ENCODE data around the gene PROB1. TPM values are rescaled to one million over a fixed set of nuclear protein-coding genes. Genes with fewer than 3 reads are reported as not detected.
"Not testable (repeated sequence)": the region's sequence is repeated elsewhere in the genome, so short reads cannot be mapped to it uniquely, and the experiment has no call there.

Gene PROB1
- polyA plus RNA-seq, 1 donor: 55.2 TPM

DNA sequence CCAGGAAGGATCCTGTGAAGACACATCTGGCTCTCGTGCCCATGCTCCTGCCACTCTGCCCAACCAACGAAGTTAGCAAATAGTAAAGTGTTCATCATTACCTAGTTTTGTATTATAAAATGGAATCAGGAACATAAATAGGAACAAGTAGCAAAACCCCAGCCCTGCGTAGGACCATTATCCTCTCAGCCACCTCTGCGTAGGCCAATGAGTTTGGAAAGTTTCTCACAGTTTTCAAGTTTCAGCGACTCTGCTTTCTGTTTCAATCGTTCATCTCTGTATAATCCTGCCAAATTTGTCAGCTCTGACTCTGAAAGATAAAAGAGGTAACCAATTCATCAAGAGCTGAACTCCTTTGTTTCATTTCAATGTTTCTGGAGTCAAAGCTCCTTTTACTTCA, 19.1 kb upstream of the PROB1 start:
- DNase-seq: no peak

DNA sequence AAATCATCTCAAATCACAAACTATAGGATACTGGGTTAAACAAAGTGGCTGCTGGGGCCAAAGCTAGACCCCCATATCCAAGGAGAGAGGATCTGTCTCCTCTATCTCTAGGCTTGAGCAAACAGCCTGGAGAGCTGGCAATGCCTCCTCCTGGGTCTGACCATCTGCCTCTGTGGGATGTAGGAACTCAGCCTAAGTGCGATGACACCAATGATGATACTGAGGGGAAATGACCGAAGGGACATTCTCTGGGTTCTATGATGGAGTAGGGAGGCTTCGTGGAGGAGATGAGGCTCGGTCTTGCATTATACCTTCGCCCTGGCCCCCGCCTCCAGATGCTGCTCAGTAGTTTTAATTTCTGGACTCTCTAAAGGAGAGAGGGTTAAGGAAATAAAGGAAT, 18.2 kb upstream of the PROB1 start:
- no peak for DNase-seq

GRCh38 chr5:139410993-139411828, 16.3 kb upstream of the PROB1 start:
- no peak for DNase-seq

GRCh38 chr5:139410121-139410992, 15.5 kb upstream of the PROB1 start:
- no peak for DNase-seq

GRCh38 chr5:139409116-139409515, 14.2 kb upstream of the PROB1 start:
- not testable (repeated sequence) for DNase-seq

- no peak for DNase-seq
Measured at GRCh38 chr5:139408191-139408590, 13.3 kb upstream of the PROB1 start.

GRCh38 chr5:139407517-139407916, 12.6 kb upstream of the PROB1 start:
- no peak for DNase-seq

- DNase-seq: no peak
Measured at GRCh38 chr5:139406963-139407362, 12.1 kb upstream of the PROB1 start.

DNA sequence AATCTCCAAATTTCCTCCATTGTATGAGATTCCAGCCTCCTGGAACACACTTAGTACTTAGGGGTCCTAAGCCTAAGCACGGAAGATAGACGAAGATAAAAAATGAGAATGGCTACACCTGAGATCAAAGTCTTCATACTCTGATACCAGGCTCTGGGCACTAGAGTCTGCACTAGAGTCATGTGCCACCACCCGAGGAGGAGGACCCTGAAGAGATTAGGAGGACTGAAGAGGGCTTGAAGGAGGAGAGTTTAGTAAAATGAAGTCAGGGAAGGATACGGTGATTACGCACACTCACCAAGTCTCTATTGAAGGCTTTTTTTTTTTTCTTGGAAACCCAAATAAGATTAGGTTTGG, 9.6 kb upstream of the PROB1 start:
- DNase-seq: no peak

- DNase-seq: peak; percentile 98
Measured at GRCh38 chr5:139403787-139404483, 9.0 kb upstream of the PROB1 start, which contains the start of gene SPATA24. Gene SPATA24, minus strand, starts transcription at chr5:139404089. Its CDS starts 29 bp downstream, at chr5:139404060.

- DNase-seq: no peak
Measured at GRCh38 chr5:139403418-139403786, 8.5 kb upstream of the PROB1 start.

DNA sequence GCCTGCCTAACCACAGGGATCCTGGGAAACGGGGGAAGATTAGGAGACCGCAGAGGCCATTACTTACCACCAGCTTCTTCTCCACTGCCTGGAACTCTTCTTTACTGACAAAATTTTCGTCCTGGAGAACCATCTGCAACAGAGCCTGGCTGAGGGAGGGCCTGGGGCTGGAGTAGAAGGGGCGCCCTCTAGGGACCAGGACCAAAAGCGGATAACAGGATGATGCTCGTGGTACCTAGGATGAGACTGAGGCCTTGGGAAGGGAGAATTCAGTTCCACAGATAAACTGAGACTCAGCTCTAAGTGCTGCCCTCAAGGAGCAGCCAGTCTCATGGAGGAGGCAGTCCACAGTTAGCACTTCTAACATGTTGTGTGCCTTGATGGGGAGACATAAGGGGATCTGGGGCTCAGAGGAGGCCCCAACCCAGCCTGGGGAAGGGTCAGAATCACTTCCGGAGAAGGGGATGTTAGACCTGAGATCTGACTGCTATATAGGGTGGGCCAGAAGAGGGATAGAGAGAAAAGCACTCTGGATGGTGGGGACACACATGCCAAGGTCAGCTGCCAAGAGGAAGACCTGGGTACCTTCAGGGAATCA, 7.8 kb upstream of the PROB1 start:
- DNase-seq: no peak

DNA sequence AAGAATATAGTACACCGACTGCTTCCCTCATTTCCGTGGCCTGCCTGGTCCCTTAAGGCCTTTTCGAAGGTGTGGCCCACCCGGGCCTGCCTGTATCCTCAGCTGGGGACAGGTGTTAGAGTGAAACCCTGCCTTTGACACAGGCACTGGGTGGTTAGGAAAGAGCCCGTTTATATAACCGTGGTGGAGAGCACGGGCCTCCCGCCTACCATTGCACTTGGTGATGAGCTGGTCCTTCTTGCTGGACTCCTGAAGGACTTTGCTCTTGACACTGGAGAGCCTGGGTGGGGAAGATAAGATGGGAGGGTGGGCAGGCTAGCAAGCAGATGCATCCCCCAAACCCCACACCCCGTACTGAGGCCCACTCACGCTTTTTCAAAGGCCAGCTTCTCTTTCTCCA, 6.6 kb upstream of the PROB1 start:
- DNase-seq: no peak

DNA sequence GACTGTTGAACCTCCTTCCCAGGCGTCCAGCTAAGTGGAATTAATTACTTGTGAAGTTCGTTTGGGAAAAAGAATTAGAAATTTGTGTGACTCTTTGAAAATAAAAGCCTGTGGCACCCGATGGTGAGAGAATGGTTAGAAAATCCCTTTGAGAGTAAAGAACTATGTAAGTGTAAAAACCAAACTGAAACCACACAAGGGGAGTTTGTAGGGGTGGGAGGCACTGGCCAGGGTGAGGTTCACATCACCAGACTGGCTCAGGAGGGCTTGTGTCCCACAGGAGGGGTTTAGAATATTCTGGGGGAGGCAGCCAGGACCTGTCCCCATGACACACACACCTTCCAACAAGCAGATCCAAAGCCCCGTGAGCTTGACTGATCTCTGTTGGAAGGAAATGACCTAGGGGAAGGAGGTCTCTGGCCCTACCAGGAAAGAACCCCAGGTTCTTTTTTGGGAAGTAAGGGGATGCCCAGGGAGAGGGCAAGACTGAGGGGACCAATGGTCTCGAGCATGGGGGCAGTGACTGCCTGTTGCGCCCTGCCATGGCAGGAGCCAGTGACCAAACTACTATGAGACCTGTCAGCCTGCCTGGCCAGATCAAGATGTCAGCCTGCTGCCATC, 4.7 kb upstream of the PROB1 start:
- DNase-seq: no peak

GRCh38 chr5:139397921-139398320, 3.0 kb upstream of the PROB1 start:
- no peak for DNase-seq

GRCh38 chr5:139396691-139397090, 1.8 kb upstream of the PROB1 start:
- no peak for DNase-seq

GRCh38 chr5:139395844-139396640, 1.1 kb upstream of the PROB1 start:
- DNase-seq: no peak

DNA sequence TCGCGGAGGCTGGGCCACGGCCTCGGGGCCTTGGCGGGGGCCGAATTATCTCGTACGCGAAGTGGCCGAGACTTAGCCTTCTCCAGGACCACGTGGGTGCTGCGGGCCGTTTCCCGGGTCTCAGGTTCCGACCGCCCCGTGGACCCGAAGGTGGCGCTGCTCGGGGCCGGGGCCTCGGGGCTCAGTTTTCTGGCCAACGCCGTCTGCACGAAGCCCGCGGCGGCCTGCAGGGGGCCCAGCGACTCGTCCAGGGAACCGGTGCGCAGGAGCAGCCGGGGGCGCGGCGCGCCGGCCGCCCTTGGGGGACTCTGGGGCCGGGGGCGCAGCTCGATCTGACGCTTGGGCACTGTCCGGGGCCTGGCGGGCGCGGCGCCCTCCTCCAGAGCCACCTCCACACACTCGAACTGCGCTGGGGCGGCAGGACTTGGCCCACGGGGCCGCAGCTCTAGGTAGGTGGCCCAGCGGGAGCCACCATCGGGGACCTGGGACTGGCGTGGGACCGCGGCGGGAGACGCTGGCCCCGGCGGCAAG, 716 bp downstream of the PROB1 start:
- DNase-seq: no peak

GRCh38 chr5:139393497-139394122, 1.3 kb downstream of the PROB1 start:
- DNase-seq: no peak

DNA sequence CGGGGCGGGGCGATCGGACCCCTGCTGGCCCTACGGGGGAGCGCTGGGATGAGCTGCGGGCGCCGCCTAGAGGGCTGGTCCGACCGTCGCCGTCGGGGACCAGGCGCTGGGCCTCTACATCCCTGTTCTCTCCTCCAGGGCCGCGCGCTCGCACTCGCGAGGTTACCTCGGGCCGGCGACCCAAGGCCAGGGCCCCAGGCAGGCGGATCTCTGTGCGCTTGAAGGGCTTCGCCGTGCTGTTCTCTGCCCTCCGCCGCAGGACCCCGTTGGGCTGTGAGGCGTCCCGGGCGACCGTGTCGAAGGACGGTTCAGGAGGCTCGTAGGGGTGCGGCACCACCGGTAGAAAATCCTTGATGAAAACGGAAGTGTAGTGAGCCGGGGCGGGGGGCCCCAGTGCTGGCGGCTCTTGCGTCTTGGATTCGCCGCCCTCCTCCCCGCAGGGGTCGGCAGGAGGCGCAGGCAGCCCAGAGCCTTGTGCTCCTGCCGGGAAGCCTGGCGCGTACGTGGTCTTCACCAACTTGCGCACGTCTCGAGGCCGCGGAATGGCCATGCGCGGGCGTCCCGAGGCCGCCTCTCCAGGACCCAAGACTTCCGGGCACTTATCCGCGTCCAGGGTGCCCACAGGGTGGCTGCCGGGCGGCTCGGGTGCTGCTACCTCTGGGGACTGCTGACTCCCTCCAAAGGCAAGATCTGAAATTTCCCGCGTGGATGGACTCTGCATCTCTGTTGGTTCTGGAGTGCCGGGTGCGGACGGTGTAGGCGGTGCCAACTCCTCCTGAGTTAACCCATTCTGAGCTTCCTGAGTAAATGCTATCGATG, 2.0 kb downstream of the PROB1 start:
- DNase-seq: peak; percentile 63

All from hindlimb muscle (tissue), 1 donor.